GM19452 (cell line): ENCODE results near the gene VPS35.

ENCODE experiments used
- ATAC-seq: cut with Tn5 transposase; IDR thresholded peaks from one replicate; pipeline ENCODE4 v1.9.1; 2021; ENCODE audit not compliant: unreplicated experiment

VPS35 gene

DNA sequence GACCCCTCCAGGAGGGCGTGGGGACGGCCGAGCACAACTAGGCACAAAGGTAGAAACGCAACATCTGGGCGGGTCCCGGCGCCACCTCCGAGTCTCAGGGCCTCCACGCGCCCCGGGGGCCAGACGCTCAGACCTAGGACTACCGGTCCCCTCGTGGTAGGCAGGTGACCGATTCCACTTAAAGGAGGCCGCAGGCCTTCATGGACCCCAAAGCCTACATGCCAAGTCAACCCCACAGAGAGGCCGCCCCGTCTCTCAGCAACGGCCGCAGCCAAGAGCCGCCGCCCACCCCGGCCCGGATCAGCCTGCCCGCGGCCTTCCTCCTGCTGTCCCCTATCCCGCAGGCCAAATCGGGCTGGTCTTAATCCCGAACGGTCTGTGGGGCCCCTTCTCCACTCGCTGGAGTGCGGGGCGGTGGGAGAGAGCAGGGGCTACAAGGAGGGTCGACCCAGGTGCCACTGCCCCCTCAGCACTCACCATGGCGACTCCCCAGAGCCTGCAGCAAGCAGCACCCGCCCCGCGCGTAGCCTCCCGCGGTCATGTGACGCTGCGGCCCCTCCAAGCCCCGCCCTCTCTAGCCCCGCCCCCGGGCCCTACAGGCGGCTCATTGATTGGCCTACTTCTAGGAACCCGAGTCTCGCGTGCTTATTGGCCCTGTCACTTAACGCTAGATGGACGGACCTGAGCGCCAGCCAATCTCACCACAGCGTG lies at the start of gene VPS35:
VPS35 (minus strand) TSS at position 525 of the 711 bp plus-strand sequence; CDS start at position 480, 45 bp downstream.
- ATAC-seq, result peak; percentile 81

- ATAC-seq, result no peak
Measured at GRCh38 chr16:46737621-46738214, 48.7 kb upstream of the VPS35 start.

DNA sequence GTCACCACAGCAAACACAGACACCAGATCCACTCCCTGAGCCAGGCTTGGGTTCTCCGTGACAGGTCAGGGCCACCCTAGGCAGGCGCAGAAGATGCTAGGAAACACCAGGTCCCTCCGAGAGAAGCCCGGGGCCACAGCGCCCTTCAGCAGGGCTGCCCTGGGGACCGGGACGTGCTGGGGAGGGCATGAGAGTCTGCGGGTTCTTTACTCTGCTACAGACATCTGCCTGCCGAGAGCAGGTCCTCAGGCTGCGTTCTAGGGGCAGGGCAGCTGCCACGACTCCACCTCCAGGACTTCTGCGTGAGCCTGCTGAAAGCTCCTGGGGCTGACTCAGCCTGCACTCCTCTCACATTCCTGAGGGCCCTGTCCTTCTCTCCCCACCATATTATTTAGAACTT lies 47.7 kb upstream of the VPS35 start:
- no peak for ATAC-seq

GRCh38 chr16:46733319-46733830 lies 44.4 kb upstream of the VPS35 start:
- ATAC-seq, result no peak

GRCh38 chr16:46732561-46732960 lies 43.6 kb upstream of the VPS35 start:
- no peak for ATAC-seq

DNA sequence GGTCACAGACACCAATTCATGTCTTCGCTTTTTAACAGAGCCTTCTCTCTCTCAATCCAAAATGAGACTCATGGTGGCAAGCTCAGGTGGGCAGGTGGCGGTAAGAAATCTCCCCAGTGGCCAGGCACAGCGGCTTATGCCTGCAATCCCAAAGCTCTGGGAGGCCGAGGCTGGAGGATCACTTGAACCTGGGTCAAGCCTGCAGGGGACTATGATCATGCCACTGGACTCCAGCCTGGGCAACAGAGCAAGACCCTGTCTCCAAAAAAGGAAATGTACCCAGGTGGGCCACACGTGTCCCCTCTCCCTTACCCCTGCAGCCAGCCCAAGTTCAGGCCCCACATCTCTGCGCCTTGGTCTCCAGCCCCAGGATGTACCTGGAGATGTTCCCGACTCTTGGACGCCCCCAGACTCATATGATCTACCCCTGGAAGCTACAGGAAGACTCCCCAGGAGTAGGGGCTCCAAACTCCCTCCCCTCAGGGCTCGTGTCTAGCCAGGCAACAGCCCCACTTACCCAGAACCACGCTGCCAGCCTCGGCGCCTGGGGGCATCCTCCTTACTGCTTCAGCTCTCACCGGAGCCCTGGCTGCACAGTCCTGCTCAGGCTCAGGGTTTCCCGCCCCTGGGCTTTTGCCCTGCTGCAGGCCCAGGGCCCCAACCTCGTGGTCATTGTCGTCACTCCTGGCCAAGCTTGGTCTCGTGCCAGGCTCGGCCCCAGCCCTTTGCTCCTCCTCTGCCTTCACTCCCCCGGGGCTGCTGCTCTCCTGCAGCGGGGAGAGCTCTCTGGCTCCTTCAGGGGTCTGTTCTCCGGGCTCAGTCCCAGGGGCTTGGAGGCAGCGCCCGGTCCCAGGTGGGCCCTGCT lies 42.9 kb upstream of the VPS35 start:
- ATAC-seq, result no peak

- no peak for ATAC-seq
Measured at GRCh38 chr16:46730801-46731690, 42.1 kb upstream of the VPS35 start.

- no peak for ATAC-seq
Measured at GRCh38 chr16:46730126-46730525, 41.1 kb upstream of the VPS35 start.

DNA sequence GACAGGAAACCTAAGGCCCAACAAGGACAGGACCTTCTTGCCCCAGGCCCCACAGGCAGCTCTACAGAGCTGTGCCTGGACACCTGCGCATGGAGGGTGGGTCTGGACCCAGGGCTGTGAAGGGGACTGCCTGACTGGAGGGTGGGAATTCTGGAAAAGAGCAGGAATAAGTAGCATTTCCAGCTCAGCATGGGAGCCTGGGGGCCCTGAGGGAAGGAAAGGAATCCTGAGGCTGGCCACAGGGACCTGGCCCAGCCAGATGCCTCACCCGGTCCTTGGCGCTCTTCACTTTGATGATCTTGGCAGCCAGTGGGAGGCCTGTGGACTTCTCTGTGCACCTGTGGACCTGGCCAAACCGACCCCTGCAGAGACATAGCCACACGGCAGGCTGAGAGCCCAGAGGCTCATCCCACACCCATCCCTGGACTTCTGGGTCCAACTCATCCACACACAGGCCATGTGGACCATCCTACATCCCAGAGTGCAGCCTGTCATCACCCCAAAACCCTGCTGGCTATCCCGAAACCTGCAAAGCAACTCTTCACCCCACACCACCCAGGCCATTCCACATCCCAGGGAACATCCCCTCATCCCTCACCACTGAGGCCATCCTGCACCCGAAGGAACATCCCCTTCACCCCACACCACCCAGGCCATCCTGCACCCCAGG lies 40.5 kb upstream of the VPS35 start:
- ATAC-seq, result no peak

DNA sequence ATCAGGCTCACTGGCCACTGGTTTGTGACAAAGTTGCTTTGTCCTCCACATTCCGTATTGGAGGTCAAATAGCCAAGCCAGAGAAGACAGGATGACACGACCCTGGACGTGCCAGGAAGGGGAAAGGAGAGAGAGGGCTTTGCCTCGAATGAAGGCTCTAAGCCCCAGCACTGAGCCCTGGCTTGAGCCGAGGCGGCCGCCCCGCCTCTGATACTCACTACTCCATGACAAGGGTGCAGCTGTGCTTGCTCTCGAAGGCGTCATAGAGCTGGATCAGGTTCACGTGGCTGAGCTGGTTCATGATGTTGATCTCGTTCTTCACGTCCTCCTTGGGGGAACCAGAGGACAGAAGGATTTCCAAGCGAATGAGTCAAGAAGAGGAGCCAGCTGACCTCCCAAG lies 39.8 kb upstream of the VPS35 start:
- ATAC-seq, result no peak

DNA sequence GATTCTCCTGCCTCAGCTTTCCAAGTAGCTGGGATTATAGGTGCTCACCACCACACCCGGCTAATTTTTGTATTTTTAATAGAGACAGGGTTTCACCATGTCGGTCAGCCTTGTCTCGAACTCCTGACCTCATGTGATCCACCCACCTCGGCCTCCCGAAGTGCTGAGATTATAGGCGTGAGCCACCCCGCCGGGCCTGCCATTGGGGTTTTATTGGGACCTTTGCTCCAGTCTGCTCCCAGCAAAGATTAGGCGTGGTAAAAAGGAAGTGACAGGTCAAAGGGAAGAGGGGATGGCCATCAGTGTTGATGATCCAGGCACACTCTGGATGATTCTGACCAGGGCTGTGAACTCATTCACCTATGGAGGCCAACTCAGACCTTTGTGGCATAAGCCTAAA lies 38.7 kb upstream of the VPS35 start:
- no peak for ATAC-seq

GRCh38 chr16:46727184-46727583 lies 38.2 kb upstream of the VPS35 start:
- ATAC-seq, result no peak

DNA sequence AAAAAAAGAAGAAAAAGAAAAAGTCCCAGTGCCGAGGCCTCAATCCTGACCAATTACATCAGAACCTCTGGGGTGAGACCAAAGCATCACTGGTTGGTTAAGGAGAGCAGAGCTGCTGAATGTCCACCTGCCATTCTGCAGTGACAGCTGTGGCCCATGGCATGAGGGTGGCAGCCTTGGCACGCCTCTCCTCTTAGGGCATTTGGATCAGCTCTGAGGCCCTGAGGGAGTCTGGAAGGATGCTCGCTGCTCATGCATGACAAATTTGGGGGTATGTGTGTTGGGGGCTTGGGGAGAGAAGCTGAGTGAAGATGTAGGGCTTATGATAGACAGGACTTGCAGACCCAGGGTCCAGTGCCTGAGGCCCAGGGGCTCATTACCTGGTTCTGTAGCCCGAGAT lies 32.9 kb upstream of the VPS35 start:
- no peak for ATAC-seq

DNA sequence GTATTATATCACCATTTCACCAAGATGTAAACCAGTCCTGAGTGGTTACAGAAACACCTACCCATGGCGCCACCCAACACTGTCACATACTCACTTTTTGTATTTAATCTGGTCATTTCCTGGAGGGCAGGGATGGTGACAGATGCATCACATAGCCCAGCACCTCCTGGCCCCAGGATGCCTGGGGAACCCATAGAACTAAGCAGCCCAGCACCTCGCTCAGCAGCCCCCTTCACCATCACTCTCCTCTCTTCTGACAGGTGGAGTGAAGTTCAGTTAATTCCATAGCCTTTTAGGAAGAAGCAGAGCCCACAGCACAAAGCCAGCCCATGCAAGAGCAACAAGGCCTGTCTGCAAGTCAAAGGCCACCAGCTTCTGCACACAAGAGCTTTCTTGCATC lies 31.6 kb upstream of the VPS35 start:
- ATAC-seq, result no peak

- no peak for ATAC-seq
Measured at GRCh38 chr16:46719528-46719927, 30.6 kb upstream of the VPS35 start.

DNA sequence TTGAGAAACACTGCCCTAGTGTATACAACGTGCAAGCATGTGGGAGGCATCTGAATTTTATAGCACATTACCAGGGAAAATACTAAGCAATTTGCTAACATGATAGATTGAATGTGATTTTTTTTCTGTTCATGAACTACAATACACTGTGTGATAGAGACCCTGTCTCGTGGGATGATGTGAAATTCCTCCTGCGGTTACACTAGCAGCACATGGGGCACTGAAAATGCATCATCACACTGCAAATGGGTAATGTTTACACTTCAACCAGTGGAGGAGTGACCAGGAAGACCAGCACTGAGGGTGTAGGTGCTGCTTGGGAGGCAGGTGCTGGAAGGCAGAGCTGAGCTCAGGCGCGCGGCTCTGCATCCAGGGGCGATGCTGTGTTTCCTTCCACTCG lies 29.2 kb upstream of the VPS35 start:
- no peak for ATAC-seq

DNA sequence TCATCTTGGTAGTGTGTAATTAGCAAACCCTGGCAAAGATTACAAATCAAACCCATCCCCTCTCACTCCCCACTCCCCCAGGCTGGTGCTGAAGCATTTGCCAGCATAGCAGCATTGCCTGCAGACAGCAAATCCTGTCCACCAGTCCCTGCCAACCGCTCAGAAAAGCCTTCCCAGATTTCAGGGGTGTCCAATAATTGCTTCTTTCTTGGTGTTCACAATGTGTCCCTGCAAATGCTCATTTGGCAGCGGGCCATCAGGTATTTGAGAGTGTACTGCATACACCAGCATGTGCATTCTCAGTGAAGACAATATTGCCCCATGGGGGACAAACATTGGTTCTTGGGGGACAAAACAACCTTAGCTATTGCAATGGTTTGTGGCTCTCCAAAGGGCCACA lies 28.7 kb upstream of the VPS35 start:
- no peak for ATAC-seq

DNA sequence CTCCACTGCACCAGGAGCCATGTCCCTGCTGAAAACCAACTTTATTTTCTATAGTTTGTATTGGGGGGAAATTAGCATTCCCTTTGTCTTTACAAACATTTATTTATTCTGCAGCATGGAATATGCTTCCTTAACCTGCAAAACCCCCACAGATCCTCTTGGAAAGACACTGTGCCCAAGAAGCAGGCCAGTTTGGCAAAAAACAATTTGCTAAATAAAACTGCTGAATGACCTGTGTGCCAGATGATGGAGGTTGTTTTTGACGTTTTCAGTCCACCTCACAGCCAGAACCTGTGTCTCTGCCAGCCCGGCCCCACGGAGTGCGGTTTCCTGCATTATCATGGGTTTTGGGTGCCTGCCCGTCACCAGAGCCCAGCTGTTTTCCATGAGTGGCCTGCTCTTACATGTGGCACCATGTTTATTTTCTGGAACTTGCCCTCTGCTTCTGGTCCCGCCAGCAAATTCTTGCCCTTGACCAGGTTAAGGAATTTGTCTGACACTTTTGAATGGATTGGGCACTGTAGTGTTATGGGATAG lies 26.9 kb upstream of the VPS35 start:
- no peak for ATAC-seq

- no peak for ATAC-seq
Measured at GRCh38 chr16:46714797-46715591, 26.0 kb upstream of the VPS35 start.
